Measurements from ENCODE around the gene AURKAIP1.

The AURKAIP1 gene

DNA sequence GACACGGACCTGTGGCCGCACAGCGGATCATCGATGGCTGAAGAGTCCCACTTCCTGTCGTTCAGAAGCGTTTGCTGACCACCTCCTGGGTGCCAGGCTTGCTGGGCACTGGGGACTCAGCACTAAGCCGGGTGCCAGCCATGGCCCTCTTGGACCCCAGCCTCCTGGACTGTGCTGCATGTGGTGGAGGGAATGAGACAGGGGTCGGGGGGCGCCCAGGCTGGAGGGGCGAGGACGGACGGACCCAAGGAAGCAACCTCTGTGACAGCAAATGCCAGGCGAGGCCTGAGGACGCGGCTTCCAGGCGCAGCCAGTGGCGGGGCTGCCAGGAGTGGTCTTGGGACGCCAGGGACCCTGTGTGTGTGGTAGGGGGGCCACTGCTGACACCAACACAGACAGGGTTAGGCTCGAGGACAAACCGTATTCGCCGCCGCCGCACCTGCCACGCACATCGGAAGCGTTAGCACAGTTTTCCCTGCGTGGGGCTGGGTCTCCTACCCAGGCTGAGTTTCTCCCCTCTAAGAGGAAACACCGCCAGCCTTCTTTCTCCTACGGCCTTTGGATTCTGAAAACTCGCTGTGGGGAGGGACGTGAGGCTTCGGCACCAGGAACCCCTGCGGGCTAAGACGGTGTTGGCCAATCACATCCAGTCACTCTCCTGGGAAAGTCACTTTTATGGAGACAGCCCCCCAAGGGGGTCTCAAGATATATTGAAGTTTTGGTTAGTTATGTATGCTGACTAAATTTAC is 13.6 kb downstream of the AURKAIP1 start:
- no peak for DNase-seq (ENCODE audit: low spot score)

- DNase-seq (ENCODE audit: low spot score) = peak; percentile 94
Measured at GRCh38 chr1:1360506-1361169, 14.4 kb downstream of the AURKAIP1 start.

DNA sequence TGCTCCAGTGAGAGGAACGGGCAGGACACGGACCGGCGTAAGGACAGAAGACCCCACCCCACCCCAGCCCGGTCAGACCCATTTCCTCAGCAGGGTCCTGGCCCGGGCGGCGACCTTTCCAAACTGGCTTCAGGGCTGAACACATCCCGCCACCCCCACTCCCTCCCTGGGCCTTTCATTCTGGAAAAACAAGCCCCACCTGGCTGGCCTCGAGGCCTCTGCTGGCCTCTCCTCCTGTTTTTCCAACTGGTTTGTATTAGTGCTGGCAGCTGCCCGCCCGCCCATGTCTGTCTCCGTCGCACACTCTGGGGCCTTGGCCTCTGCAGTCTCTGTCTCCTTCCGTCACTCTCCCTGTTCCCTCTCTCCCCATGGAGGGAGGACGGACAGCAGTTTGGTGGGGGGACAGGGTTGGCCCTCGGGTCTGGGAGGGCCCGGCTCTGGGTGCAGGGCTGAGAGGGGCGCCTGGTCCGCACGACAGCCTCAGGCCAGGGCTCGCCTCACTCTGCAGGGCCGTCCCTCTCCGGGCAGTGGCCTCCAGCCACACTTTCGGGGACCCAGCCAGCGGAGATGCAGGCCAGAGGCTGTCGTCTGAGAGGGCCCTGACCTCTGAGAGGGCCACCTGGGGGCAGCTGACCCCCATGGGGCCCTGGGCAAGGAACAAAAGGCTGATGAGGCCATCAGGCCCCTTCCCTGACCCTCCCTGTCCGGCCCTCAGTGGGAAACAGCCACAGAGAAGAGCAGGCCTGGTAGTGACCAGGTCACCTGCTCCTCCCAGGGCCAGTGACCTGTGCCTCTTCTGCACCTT is 15.1 kb downstream of the AURKAIP1 start:
- no peak for DNase-seq (ENCODE audit: low spot score)

- no peak for DNase-seq (ENCODE audit: low spot score)
Measured at GRCh38 chr1:1359308-1359663, 15.7 kb downstream of the AURKAIP1 start.

DNA sequence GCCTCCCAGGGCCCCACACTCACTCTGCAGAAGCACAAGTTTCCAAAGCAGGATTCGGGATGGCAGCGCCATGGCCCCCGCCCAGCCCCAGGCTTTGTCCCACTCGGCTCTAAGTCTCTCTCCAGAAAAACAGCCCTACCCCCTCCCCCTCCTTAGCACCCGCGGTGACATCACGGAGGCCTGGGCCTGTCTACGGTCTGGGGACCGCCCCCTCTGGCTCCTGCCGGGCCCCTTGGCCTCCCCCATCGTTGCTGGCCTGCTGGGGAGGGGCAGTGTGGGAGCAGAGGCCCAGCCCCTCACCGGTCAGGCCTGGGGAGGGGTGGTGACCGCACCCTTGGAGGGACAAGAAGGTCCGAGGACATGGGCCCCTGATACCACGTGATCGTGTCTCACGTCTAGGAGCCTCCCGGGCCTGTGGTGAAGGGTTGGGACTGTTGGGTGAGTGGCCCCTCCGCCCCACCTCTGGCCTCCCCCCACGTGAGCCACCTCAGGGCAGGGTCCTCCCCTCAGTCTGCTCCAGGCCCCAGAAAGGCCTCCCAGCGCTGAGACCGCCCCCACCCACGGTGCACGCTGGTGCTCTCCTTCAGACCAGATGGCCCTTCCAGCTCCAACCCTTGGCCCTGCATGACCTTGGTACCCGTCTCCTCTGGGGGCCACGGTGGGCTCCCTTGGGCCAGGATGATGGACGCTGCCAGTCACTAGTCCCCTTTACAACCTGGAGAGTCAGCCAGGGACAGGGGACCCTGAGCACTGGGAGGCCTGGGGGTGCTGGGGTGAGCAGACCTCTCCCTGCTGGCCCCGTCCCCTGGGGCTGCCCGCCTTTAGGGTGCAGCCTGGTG is 16.4 kb downstream of the AURKAIP1 start, which contains the start of gene MXRA8:
MXRA8 (minus strand) TSS at position 123 of the 839 bp plus-strand sequence; CDS start at position 72, 51 bp downstream.
- peak; percentile 37 for DNase-seq (ENCODE audit: low spot score)

GRCh38 chr1:1357871-1358432 is 17.1 kb downstream of the AURKAIP1 start:
- DNase-seq (ENCODE audit: low spot score) = no peak

- DNase-seq (ENCODE audit: low spot score) = no peak
Measured at GRCh38 chr1:1356796-1357401, 18.1 kb downstream of the AURKAIP1 start.

DNA sequence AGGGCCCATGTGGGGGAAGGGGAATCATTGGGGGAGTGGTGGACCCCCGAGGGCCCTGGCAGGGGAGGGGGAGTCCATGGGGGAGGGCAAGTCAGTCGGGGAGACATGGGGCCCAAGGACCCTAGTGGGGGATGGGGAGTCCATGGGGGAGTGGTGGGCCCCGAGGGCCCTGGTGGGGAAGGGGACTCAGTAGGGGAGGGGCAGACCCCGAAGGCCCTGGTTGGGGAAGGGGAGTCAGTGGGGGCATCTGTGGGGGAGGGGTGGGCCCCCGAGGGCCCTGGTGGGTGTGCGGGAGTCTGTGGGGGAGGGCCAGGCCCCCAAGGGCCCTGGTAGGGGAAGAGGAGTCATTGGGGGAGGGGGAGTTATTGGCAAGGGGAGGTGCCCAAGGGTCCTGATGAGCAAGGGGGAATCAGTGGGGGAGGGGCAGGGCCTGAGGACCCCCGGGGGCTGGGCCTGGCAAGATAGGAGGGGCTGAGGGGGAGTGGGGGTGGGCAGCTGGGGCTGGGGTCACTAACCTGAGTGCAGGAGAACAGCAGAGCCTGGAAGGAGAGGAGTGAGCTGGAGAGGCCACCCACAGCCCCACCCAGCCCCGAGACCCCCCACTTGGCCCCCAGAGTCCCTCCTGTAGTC is 18.7 kb downstream of the AURKAIP1 start:
- DNase-seq (ENCODE audit: low spot score) = no peak

DNA sequence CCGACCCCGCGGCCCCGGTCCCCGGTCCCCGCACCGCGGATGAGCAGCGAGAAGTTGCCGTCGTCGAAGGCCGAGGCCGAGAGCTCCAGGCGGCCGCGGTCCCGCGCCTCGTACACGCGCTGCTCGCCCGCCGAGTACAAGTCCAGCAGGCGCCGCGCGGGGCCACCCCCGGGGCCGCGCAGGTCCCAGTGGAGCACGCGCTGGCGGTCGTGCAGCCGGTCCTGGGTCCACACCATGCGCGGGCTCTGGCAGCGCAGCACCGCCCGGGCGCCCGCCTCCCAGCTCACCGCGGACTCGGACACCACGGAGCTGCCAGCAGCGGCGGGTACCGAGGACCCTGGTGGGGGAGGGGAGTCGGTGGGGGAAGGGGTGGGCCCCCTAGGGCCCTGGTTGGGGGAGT is 19.6 kb downstream of the AURKAIP1 start:
- peak; percentile 40 for DNase-seq (ENCODE audit: low spot score)

DNA sequence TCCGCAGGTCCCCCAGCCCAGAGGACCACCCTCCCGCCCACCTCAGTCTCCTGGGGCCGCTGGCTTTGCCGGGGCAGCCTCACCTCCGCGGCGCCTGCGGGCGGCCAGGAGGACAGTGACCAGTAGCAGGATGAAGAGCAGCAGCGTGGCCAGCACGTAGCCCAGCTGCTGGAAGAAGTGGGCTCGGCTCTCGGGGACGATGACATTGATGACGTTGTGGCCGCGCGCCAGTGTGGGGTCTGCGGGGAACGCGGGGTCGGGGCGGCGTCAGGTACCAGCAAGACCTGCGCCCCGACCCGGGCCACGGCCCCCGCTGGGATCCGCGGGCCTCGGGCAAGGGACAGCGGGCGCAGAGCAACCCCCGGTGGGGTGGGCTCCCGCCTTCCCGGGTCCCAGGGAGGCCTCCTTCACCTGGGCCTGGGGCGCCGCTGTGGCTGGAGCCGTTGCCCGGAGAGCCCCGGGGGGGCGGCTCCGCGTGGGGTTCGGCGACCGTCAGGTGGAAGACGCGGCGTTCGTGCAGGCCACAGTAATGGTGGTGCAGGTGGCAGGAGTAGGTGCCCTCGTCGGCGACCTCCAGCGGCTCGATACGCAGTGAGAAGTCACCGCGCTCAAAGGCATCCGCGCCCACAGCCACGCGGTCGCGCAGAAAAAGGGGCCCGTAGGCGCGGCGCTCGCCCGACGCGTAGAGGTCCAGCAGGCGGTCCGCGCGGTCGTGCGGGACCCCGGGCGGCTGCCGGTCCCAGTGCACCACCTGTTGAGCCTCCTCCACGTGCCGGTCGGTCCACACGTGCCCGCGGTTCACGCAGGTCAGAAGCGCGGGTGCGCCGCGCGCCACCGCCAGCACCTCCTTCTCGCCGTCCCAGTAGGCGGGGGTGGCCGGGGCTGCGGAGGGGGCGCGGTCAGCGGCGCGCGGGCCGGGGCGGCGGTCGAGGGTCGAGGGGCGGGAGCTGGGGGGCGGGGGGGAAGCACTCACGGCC is 20.4 kb downstream of the AURKAIP1 start:
- no peak for DNase-seq (ENCODE audit: low spot score)

- DNase-seq (ENCODE audit: low spot score) = no peak
Measured at GRCh38 chr1:1353389-1354151, 21.4 kb downstream of the AURKAIP1 start.

GRCh38 chr1:1352786-1353388 is 22.1 kb downstream of the AURKAIP1 start:
- no peak for DNase-seq (ENCODE audit: low spot score)

DNA sequence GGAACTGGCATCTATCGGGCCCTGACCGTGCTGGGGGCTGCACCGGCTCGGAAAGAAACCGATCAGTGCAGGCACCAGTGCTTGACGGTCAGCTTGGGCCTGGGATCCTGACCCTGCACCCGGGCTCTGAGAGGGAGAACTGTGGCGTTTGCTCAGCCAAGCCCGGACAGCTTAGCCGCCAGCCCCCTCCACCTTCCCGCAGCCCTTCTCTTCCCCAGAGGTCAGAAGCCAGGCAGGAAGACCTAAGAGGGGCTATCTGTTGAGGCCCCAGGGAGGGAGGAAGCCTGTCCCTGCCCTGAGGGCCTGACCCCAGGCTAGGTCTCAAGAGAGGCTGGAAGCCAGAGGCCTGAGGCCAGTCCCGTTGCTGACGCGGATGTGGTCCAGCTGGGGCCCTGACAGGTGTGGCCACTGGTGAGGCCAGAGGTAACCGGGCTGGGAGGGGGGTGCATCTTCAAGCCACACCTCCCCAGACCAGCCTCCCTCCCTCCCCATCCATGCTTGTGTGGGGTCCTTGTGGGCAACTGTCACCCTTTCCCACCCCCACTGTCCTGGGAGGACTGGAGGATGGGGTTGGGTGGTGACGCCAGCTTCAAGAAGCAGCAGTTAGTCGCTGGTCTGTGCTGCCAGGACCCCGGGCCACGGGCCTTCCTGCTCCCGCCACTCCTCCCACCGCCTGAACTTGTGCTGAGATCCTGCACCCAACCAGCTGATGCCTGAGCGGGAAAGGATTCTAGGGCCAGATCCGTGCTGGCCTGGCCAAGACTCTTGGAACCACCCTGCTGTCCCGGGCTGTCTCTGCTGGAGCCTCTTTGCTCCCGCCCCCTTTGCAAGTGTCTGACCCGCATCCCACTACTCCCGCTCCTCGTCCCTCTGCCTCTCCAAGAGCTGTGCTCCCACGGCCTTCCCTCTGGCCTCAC is 23.2 kb downstream of the AURKAIP1 start:
- DNase-seq (ENCODE audit: low spot score) = no peak

- peak; percentile 72 for DNase-seq (ENCODE audit: low spot score)
Measured at GRCh38 chr1:1349256-1350012, 25.6 kb downstream of the AURKAIP1 start, which contains the start of gene DVL1. TSS of gene DVL1 (minus strand) at chr1:1349418. CDS start at chr1:1349065, 353 bp downstream.

GRCh38 chr1:1348420-1349255 is 26.4 kb downstream of the AURKAIP1 start:
- peak; percentile 54 for DNase-seq (ENCODE audit: low spot score)
